ENCODE measurements around the gene STRADA.

GRCh38 chr17:63682981-63683380, 58.6 kb downstream of the STRADA start:
- no peak for TF ChIP-seq CTCF (IDR thresholded peaks at IDR 0.05)
- TF ChIP-seq POLR2AphosphoS5 (IDR thresholded peaks at IDR 0.05) = no peak
- TF ChIP-seq POLR2A (IDR thresholded peaks at IDR 0.05) = no peak

Data from gastroesophageal sphincter (tissue), 3 donors.